ENCODE results near the gene LUC7L.
"Not testable (repeated sequence)": the region's sequence is repeated elsewhere in the genome, so short reads cannot be mapped to it uniquely, and the experiment has no call there.

Gene LUC7L

DNA sequence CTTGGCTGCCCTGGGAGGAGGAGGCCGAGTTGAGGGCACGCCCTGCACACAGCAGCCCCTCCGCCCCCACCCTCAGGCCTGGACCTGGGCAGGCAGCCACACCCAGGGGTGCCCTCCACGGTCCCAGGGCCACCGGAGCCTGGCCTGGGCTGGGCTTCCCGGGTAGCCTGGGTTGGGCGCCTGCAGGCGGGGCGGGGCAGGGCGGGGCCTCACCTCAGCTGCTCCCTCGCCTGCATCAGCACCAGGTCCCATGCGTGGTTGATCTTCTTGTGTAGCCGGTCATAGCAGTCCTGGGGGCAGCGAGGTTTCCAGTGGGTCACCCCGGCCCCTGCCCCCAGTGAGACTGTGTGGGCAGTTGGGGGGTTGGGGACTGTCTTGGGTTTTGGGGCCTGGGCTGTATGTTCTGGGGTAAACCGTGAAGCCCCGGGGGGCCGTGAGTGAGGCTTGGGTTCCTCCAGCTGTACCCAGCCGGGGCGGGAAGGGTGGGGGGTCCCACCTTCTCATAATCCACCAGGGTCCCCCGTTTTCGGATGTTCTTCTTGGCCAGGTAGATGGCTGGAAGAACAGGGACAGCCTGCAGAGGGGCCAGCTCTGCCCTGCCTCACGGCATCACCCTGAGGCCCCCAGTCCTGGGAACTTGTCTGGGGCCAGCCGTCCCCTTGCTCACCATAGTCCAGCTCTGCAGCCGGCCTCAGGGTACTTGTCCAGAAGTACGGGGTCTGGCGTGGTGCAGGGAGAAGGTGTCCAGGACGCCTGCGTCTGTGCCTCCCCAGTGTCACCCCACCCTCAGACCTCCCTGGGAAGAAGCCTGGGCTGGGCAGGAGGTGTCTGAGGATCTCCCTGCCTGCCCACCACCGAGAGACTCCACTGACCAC, 44.5 kb upstream of the LUC7L start:
- in situ Hi-C loops (cut with MboI; ENCODE audit: low sequenced_read_pairs, unreplicated experiment) = no loop called here
- no peak for TF ChIP-seq CTCF (IDR thresholded peaks at IDR 0.05; ENCODE audit: borderline replicate concordance, control extremely low read depth, extremely low read depth, insufficient read depth, missing control alignments)
- no peak for DNase-seq (ENCODE audit: low spot score)

GRCh38 chr16:272633-273546, 43.6 kb upstream of the LUC7L start:
- no peak for TF ChIP-seq CTCF (IDR thresholded peaks at IDR 0.05; ENCODE audit: borderline replicate concordance, control extremely low read depth, extremely low read depth, insufficient read depth, missing control alignments)
- in situ Hi-C loops (cut with MboI; ENCODE audit: low sequenced_read_pairs, unreplicated experiment) = no loop called here

GRCh38 chr16:270381-271255, 41.4 kb upstream of the LUC7L start:
- in situ Hi-C loops (cut with MboI; ENCODE audit: low sequenced_read_pairs, unreplicated experiment) = no loop called here
- no peak for DNase-seq (ENCODE audit: low spot score)
- TF ChIP-seq CTCF (IDR thresholded peaks at IDR 0.05; ENCODE audit: borderline replicate concordance, control extremely low read depth, extremely low read depth, insufficient read depth, missing control alignments) = no peak

More at GRCh38 chr16:272633-273546, 43.6 kb upstream of the LUC7L start:
- no peak for DNase-seq (ENCODE audit: low spot score)

GRCh38 chr16:269061-269796, 40.0 kb upstream of the LUC7L start:
- in situ Hi-C loops (cut with MboI; ENCODE audit: low sequenced_read_pairs, unreplicated experiment) = no loop called here
- no peak for DNase-seq (ENCODE audit: low spot score)
- TF ChIP-seq CTCF (IDR thresholded peaks at IDR 0.05; ENCODE audit: borderline replicate concordance, control extremely low read depth, extremely low read depth, insufficient read depth, missing control alignments) = no peak

DNA sequence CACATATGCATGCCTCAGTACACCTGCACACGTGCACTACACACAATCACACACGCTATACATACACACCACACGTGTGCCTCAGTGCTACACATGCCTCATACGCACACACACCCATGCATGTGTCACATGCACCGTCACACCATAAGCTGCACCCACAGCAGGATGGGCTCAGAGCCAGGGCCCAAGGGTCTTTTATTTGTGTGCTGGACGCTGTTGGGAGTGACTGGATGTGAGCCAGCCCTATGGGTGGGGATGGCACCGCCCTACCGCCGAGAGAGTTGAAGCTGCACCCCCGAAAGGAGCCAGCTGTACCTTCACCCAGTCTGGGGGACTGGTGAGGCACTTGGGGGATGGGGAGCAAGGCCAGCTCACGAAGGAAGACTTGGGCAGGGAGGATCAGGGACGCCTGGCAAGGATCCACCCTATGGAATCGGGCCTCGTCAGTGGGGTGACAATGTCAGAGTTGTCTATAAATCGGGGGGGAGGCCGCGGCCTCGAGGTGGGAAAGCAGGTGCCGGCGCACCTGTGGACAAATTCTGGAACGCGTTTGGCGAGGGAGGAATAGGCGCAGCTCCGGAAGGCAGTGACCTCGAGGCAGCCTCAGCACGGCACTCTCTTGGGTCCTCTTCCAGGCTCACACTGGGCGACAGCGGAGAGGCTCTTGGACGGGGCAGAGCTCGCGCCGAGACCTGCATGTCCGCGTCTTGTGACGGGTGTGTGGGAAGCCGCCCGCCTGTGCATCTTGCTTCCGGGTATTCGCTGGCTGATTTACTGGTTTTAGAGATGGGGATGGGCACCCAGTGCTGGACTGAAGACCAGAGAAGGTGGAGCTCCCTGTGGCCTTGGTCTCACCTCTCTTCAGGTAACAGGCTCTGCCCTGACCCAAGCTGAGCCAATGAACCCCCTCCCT, 39.1 kb upstream of the LUC7L start:
- in situ Hi-C loops (cut with MboI; ENCODE audit: low sequenced_read_pairs, unreplicated experiment) = no loop called here
- TF ChIP-seq CTCF (IDR thresholded peaks at IDR 0.05; ENCODE audit: borderline replicate concordance, control extremely low read depth, extremely low read depth, insufficient read depth, missing control alignments) = no peak
- no peak for DNase-seq (ENCODE audit: low spot score)

DNA sequence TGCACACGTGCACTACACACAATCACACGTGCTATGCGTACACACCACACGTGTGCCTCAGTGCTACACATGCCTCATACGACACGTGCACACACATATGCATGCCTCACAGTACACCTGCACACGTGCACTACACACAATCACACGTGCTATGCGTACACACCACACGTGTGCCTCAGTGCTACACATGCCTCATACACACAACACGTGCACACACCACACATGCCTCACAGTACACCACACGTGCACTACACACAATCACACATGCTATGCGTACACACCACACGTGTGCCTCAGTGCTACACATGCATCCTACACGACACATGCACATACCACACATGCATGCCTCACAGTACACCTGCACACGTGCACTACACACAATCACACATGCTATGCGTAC, 38.3 kb upstream of the LUC7L start:
- DNase-seq (ENCODE audit: low spot score); in situ Hi-C loops (cut with MboI; ENCODE audit: low sequenced_read_pairs, unreplicated experiment): not testable (repeated sequence)

Measured in GM13976 (cell line).